ENCODE results near the gene NT5C3A. TPM values are rescaled to one million over a fixed set of nuclear protein-coding genes. Genes with fewer than 3 reads are reported as not detected.

The NT5C3A gene
- total RNA-seq, 1 donor from 2014 or later = 29.8 TPM

DNA sequence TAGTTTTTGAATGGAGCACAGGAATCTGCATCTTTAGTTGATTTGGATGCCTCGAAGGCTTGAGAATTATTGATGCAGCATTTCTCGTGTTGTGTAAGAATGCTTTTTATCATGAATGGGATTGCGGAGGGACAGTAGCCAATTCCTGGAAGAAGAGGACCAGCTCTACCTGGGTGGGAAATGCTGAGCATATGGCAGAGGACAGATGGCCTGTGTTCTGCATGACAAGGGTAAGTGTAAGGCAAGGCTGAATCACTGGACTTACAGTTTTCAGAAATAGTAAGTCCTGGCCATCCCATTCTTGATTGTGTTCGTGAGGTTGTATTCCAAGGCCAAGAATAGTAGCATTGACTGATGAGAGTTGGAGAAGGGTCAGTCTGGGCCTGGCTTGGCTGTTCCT lies 30.7 kb upstream of the NT5C3A start:
- H3K9me3 Mint-ChIP-seq = no peaks in the 10 kb centered on the region
- no peak for DNase-seq (ENCODE audit: low spot score in 2 of 2, unreplicated experiment in 2 of 2)
- no peak overlapping the region for H3K27ac Mint-ChIP-seq
- TF ChIP-seq, protein P1, sequence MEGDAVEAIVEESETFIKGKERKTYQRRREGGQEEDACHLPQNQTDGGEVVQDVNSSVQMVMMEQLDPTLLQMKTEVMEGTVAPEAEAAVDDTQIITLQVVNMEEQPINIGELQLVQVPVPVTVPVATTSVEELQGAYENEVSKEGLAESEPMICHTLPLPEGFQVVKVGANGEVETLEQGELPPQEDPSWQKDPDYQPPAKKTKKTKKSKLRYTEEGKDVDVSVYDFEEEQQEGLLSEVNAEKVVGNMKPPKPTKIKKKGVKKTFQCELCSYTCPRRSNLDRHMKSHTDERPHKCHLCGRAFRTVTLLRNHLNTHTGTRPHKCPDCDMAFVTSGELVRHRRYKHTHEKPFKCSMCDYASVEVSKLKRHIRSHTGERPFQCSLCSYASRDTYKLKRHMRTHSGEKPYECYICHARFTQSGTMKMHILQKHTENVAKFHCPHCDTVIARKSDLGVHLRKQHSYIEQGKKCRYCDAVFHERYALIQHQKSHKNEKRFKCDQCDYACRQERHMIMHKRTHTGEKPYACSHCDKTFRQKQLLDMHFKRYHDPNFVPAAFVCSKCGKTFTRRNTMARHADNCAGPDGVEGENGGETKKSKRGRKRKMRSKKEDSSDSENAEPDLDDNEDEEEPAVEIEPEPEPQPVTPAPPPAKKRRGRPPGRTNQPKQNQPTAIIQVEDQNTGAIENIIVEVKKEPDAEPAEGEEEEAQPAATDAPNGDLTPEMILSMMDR (IDR thresholded peaks at IDR 0.05; ENCODE audit: unreplicated experiment) = no peak
- H3K36me3 Mint-ChIP-seq = peaks cover 36% of the 10 kb centered on the region
- no peaks in the 10 kb centered on the region for H3K27me3 Mint-ChIP-seq (ENCODE audit: low read depth)
- H3K4me1 Mint-ChIP-seq = no peaks in the 10 kb centered on the region
- no peak overlapping the region for H3K4me3 Mint-ChIP-seq

DNA sequence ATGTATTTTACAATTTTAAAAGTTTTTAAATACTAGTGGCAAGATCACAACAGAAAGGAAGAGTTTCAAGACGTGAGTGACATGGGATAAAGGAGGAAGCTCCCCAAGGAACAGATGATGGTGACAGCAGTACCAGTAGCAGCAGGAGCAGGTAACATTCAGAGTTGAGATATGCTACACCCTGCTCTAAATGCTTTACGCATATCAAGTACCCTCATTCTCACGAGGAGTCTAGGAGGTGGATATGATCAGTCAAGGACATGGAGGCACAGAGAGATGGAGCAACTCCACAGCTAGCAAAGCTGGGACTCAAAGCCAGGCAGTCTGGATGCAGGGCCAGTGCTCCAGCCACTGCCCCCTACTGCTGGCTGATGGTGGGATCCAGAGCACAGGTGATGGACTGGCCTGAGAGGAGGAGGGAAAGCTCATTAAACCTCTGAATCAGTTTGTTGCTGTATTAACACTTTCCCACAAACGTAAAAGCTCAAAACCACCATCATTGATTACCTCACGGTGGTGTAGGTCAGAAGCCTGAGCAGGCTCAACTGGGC lies 29.1 kb upstream of the NT5C3A start:
- Mint-ChIP-seq H3K9me3 (no peaks in the 10 kb centered on the region), H3K4me3 (no peak overlapping the region)
- no peak for DNase-seq (ENCODE audit: low spot score in 2 of 2, unreplicated experiment in 2 of 2)

DNA sequence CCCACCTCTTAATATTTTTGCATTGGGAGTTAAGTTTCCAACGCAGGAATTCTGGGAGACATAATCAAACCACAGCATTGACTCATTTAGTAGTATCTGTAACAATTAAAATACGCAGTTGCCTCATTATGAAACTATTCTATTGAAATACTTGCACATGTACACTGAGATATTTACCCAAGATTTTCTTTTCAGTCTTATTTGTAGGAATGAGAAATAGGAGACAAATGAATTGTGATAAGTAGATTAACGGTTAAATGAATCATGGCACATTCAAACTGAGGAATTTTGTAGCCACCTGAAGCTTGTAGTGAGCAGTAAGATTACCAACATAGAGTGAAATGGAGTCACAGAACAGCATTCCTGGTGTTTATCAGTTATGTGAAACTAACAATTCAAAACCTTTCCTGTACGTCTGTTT lies 28.5 kb upstream of the NT5C3A start:
- H3K4me1 Mint-ChIP-seq = no peaks in the 10 kb centered on the region
- no peak for DNase-seq (ENCODE audit: low spot score in 2 of 2, unreplicated experiment in 2 of 2)
- H3K4me3 Mint-ChIP-seq = no peak overlapping the region
- TF ChIP-seq, protein P1 (IDR thresholded peaks at IDR 0.05; ENCODE audit: unreplicated experiment) = no peak
- no peak overlapping the region for H3K27ac Mint-ChIP-seq
- H3K9me3 Mint-ChIP-seq = peaks cover 1% of the 10 kb centered on the region
- H3K36me3 Mint-ChIP-seq = peaks cover 20% of the 10 kb centered on the region
- no peaks in the 10 kb centered on the region for H3K27me3 Mint-ChIP-seq (ENCODE audit: low read depth)

More for the DNA sequence above, 29.1 kb upstream of the NT5C3A start:
- peaks cover 26% of the 10 kb centered on the region for H3K36me3 Mint-ChIP-seq
- TF ChIP-seq, protein P1 (IDR thresholded peaks at IDR 0.05; ENCODE audit: unreplicated experiment) = no peak
- no peaks in the 10 kb centered on the region for H3K4me1 Mint-ChIP-seq
- no peak overlapping the region for H3K27ac Mint-ChIP-seq
- H3K27me3 Mint-ChIP-seq (ENCODE audit: low read depth) = no peaks in the 10 kb centered on the region

DNA sequence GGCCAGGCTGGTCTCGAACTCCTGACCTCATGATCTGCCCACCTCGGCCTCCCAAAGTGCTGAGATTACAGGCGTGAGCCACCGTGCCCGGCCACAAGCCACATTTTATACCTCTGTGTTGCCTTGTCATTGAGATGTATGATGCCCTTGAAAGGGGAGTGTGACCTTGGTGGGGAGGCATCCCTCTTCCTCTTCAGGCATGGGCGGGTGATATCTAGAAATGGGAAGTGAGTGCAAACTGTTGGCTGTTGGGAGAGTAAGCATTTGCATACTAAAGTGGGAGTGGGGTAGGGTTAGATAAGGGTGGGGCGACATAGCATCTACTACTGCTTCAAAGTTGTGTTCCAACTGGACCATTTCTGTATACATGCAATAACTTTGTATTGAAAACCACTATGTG lies 26.6 kb upstream of the NT5C3A start:
- DNase-seq (ENCODE audit: low spot score in 2 of 2, unreplicated experiment in 2 of 2) = no peak
- H3K4me1 Mint-ChIP-seq = no peaks in the 10 kb centered on the region
- H3K27me3 Mint-ChIP-seq (ENCODE audit: low read depth) = no peaks in the 10 kb centered on the region
- H3K36me3 Mint-ChIP-seq = peaks cover 8% of the 10 kb centered on the region
- H3K27ac Mint-ChIP-seq = no peak overlapping the region
- no peak overlapping the region for H3K4me3 Mint-ChIP-seq
- peaks cover 3% of the 10 kb centered on the region for H3K9me3 Mint-ChIP-seq
- TF ChIP-seq, protein P1 (IDR thresholded peaks at IDR 0.05; ENCODE audit: unreplicated experiment) = no peak

DNA sequence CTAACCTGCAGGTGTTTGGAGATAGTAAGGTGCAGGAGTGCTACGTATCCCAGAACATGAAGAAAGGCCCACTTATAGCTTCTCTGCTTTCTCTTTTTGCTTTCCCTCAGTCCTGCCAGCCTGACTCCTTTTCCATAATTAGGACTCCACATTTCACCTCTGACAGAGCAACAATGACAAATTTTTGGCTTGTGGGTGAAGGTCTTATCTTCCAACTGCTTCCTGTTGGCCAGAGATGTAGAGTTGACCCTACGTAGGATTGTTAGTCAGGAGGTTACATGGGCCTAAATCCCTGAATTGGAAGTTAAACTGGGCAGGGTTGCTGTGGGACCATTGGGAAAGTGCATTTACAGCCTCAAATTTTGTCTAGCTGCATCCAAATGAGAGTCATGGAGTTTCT lies 25.3 kb upstream of the NT5C3A start:
- TF ChIP-seq, protein P1 (IDR thresholded peaks at IDR 0.05; ENCODE audit: unreplicated experiment) = no peak
- H3K9me3 Mint-ChIP-seq = peaks cover 3% of the 10 kb centered on the region
- no peak overlapping the region for H3K27ac Mint-ChIP-seq
- H3K4me3 Mint-ChIP-seq = no peak overlapping the region
- no peak for DNase-seq (ENCODE audit: low spot score in 2 of 2, unreplicated experiment in 2 of 2)
- no peaks in the 10 kb centered on the region for H3K27me3 Mint-ChIP-seq (ENCODE audit: low read depth)
- H3K4me1 Mint-ChIP-seq = no peaks in the 10 kb centered on the region
- peaks cover 5% of the 10 kb centered on the region for H3K36me3 Mint-ChIP-seq

DNA sequence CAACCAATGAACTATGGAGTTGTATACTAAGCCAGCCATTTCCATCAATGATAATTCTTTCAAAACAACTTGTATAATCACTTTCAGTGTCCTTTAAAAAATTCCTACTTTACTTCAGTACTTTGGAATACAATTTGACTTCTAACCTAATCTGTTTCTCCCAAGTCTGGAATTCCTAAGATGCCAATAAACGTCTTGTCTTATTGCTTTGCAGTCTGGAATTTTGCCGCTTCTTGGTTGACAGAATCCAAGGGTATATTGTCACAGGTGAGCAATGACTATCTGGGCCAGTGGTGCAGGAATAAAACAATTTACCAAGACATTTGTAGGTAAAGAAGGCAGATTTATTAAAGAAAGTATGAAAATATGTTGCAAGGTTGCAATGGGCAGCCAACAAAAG lies 24.8 kb upstream of the NT5C3A start:
- TF ChIP-seq, protein P1 (IDR thresholded peaks at IDR 0.05; ENCODE audit: unreplicated experiment) = no peak
- peaks cover 3% of the 10 kb centered on the region for H3K9me3 Mint-ChIP-seq
- H3K27ac Mint-ChIP-seq = no peak overlapping the region
- no peaks in the 10 kb centered on the region for H3K36me3 Mint-ChIP-seq
- H3K4me3 Mint-ChIP-seq = no peak overlapping the region
- DNase-seq (ENCODE audit: low spot score in 2 of 2, unreplicated experiment in 2 of 2) = no peak
- no peaks in the 10 kb centered on the region for H3K27me3 Mint-ChIP-seq (ENCODE audit: low read depth)
- no peaks in the 10 kb centered on the region for H3K4me1 Mint-ChIP-seq
